ENCODE measurements around the gene QSOX2.

Gene QSOX2

DNA sequence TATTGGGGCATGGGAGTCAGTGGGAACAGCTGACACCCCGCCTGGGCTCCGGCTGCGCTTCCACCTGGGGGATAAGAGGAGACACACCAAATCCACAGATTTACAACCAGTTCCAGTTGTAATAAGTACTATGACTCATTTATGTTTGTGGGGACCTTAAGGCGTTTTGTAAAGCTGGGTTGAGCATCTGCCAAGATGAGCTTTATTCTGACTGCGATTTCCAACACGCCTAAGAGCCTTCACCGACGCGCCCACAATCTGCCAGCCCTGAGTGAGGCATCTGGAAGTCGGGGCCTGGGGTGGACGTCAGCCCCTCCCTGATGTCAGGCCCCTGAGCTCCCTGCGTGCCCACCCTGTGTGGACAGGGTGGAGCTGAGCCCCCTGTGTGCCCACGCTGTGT is 26.3 kb downstream of the QSOX2 start:
- DNase-seq: peak; percentile 16

DNA sequence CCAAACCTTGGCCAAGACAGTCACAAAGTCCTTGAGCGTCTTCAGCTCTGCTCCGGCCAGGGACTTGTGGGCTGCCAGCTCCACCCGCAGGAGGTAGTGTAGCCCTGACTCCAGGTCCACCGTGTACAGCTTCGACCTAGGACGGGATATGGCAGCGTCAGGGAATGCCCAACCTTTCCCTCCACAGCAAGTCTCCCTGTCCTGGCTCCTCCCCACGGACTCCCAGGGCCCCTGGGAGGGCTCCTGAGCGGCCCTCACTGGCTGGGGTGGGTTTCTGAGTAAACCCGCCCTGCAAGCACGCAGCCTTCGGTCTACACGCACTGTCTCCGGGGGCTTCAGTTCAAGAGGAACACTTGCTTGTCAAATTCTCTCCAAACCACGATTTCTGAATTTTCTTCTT is 26.9 kb downstream of the QSOX2 start:
- no peak for DNase-seq

DNA sequence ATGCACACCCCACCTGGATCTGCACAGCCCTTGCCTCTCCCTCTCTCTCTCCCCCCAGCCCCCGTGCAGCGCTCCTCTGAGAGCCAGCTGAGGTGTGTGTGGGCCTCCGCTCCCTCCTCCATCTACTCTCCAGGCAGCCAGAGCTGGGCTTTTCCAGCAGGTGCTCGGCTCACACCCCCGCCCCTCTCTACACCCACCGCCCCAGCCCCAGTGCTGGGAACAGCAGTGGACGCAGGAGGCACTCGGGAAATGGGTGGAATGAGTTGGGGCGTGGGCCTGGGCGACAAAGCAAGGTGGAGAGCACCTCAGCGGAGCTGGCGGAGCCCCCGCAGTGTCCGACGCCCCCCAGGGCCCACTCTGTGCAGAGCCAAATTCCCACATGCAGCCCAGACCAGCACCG is 27.3 kb downstream of the QSOX2 start:
- DNase-seq: no peak

DNA sequence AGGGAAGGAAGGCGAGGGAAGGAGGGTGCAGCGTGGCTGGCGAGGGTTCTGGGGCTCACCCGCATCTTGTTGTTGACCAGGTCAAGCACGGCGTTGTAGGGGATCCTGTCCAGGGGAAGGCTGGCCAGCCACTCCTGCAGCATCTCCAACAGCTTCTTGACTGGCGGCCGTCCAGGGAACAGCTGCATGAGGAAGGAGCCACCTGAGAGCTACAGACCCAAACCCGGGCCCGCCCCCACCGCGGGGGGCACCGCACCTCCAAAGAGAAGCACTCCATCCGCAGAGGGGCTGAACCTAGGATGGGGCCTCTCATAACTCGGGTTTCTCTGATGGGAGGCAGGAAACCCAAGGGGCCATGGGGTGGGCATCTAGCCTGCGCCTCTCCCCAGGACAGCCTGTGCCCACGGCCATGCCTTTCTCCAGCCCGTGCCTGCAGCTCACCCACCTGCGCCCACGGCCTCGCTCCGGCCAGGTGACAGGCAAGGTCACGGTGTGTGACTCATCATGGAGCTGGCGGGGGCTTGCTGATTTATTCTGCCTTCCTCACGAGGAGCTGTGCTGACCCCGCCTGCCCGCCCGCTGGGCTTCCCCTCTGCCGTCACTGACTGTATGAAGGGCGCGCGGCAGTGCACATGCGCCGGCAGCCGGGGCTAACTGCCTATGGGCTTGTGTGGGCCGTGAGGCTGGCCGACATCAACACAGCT is 28.9 kb downstream of the QSOX2 start:
- peak; percentile 53 for DNase-seq

DNA sequence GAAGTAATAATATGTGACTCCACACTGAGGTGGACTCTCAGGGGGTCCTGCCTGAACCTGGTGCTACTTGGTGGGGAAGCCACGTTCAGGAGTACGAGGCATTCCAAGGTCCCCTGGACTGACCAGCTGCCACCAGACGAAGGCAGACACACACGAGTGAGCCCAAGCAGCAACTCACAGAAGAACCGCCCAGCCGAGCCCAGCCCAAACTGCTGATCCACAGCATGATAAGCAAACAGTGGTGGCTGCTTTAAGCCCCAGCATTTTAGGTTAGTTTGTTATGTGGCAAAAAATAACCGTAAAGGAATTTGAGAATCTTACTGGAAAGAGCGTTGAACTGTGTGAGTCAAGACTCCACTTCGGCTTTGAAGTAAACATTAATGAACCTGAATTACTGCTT is 31.9 kb downstream of the QSOX2 start:
- no peak for DNase-seq

DNA sequence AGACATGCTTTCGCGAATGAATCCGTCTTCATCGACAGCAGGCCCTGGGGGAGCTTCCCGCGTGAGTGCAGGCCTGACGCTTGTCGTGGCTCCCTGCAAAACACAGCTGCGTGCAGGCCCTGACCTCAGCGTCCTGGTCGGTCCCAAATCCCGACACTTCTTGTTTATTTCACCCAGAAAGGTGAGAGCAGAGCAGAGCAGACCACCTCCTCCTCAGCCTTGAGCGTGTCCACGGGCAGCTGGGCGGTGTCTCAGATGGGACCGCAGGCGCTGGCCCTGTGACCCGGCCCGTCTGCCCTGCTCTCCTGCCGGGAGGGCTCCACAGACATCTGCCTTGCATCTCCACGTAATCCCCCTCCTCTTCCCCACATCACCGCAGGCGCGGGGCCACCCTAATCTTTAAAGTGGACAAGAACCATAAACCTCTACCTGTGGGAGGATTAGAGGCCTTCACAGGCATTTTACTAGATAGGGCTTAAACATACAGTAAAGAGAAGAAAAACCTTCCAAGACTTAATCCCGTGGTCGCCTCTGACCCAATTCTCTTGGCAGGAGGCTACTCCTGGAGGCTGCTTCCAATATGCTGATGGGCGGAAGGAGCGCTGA is 33.2 kb downstream of the QSOX2 start:
- no peak for DNase-seq

DNA sequence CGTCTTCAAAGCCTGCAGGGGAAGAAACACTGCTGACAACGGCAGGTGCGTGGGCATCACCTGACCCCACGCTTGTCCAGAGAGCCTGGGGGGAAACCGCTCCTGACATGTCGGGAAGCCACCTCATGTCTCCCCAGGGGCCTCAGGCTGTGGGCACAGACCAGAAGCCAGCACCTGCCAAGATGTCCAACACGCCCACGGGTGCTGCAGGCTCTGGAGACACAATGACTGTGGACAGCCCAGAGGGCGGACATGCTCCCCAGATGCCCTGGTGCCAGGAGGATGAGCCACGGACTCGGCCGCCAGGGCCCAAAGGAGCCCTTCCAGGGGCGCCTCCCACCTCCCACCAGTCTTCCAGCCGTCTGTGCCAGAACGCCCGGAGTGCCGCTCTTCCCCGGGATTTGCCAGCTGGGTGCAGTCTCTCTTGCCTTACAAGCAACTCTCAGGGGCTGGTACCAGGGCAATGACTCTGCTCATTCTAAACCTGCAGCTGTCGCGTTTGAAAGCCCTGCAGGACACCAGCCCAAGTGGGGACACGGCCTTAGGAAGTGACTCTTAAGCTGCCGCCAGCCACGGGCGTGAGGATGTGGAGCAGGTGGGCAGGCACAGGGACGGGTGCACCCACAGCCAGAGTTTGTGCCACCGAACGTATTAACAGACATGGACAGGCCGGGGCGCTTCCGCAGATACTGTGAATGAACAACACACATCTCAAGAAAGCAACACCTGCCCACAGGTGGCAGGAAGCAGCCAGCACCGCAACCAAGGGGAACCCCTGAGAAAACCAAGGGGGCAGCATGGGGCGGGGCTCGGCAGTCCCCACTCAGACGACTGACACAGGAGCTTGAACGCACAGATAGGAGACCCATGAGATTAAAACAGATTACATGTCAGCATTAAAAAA is 33.9 kb downstream of the QSOX2 start:
- no peak for DNase-seq

DNA sequence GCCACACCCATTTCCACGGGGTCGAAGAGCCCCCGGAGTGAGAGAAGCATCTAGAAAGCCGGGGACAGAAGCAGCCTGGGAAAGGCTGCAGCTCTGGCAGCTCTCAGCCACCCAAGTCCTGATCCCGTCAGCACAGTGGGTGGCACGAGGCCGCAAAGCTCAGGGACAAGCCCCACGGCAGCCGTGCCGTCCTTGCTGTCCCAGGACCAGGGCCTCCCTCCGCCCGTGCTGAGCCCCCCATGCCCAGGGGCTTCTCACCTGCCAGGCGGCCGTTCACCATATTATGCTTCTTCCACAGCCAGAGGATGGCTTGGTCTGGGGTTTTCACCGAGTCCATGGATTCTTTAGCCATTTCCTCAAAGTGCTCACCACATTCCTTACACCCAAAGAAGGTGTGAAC is 34.6 kb downstream of the QSOX2 start:
- no peak for DNase-seq

DNA sequence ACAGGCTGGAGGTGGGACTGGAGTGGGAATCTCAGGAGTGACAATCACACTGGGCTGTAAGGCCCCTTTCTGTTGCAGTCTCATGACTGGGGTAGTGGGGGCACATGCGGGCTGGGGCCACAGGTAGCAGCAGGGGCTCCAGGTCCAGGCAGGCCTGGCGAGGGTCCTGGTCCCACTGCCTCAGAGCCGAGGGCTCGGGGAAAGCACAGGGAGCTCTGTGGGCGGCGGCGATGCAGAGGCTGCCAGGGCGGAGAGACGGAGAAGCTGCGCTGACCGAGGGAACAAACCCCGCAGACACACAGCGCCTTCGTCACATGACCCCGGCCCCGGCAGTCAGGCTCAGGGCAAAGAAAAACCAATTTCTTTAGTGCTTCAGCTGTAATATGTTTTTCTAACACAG is 35.3 kb downstream of the QSOX2 start:
- no peak for DNase-seq

DNA sequence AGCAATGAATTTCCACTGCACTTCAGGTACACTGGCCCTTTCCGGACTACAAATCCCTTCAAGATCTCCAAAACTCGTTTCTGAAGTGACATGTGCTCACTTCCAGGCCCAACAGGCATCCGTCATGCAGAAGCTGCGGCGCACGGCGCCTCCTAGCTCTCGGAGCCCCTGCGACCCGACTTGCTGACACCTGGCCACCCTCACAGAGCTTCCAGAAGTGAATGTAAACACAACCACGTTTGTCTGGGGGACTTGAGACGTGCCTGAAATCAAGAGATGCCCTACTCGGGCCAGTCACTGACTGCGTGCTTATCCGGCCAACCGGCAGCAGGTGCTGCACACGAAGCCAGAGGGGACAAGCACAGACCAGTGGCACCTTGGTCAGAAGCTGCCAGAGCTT is 35.8 kb downstream of the QSOX2 start:
- DNase-seq: no peak

DNA sequence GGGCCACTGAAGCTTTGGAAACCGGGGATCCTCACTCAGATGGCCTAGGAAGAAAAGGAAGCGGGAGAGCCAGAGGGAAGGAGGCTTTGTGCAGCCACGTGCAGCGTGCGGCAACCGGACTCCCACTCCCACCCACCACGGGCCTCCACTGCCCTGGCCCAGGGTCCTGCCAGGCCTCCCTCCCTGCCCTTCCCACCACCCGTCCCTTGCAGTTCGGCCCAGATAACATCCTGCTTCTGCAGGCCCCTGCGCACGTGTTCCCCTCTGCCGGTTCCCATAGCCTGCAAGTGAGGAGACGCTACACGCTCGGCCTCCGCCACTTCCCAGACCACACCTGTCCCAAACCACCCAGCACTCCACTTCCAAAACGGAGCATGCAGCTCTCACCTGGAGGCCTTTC is 36.4 kb downstream of the QSOX2 start:
- DNase-seq: no peak

DNA sequence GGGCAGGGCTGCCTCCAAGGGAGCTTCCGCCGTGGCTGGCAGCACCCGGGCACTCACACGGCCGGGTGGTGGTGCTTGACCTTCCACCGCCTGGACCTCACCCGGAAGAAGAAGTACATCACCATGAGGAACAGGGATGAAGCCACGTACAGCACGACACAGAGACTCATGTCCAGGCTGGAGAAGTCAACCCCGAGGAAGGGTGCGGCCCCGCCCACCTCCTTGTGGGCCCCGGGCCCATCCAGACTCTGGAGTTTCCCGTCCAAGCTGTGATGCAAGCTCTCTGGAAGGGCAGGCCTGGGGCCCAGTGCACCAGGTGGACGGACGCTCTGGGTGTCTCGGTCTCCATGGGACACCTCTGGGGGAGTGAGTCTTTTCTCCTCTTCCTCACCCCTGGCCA is 36.9 kb downstream of the QSOX2 start:
- no peak for DNase-seq

DNA sequence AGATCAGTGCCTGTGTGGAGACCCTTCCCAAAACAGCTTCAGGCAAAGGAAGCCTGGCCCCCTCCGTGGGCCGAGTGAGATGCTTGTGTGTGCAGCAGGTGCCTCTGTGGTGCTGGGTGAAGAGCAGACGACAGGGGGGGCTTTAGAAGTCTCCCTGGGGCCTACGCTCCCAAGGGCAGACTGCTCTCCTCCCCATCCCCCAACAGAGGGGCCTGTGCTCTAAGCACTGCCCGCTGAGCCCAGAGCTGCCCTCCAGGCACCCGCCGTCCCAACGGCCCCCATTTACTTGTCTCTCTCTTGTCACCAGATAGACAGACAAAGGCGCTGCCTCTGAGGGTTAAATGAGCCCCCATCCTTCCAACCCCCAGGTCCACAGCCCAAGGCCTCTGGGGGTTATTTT is 38.0 kb downstream of the QSOX2 start:
- no peak for DNase-seq

DNA sequence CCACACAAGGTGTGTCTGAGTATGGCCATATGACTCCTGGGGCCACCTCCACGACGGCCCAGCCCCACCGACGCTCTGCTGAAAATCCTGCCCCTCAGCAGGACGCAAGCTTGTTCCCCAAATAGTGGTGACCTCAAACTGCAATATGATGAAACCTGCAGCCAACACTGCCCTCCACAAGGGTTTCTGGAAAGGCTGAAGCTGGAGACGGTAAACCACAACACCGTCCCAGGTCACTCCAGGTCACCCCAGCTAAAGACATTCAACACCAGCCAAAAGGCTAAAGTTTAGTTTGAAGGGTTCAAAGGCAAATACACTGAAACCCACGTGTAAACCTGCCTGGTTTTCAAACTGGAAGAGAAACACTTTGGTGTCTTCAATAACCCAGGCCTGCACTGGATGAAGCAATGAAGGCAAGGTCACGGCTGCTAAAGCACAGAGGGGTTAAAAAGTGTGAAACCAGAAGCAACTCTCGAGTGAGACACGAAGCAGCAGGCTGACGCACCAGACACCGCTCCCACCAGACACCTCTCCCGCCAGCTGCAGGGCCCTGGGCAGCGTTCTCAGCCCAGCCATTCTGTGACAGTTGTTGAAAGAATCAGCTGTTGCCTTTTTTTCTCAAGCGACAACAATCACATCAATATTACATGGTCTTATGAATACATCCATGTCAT is 38.9 kb downstream of the QSOX2 start:
- DNase-seq: no peak

DNA sequence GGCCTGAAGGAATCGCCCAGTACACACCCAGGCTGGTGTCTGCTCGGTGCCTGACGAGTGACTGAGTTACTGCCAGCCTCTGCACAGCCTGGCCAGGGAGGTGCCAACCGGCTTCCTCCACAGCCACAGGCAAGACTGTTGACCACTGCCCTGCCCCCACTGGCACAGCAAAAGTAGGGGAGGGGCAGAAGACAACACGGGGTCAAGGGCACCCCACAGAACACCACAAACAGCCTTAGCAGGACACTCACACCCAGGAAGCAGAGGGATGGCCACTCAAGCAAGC is 40.0 kb downstream of the QSOX2 start:
- no peak for DNase-seq

DNA sequence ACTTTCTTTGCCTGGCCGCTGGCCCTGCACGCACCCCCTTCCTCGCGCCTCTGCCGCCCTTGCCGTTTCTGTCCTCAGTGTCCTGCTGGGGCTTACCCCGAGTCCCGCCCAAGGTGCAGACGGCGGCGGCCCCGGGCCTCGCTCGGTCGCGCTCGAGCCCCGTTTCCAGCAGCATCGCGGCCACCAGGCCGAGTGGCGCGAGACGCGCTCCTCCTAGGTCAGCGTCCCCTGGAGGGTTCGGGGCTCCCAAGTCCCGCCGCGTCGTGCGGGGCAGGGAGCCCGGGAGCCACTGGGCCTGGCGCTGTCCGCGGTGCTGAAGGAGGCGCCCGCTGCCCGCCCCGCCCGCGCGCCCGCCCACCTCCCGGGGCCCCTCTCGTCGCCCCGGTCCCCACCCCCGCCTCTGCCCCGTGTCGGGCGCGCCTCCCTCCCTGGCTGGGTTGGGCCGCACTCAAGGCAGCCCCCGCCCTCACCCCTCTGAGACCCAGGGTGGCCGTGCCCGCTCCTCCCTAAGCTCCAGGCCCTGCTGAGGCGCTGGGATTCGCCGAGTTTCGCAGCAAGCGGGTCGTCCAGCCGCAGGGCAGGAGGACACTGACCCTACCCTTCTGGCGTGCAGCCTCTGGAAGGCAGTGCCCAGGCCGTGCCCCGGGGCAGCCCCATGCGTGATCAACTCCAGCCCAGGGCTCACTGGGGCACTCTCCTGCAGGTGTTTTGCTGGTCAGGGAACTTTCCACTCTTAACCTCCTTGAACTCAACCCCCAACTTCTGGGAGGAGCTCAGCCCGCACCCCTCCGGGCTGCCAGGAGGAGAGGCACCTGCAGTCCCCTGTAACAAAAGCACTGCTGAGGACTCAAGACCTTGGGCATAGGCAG is 40.5 kb downstream of the QSOX2 start, which contains the start of gene LHX3:
TSS of gene LHX3 (minus strand) at position 291 of the 869 bp plus-strand sequence. CDS start at position 175, 116 bp downstream.
- DNase-seq: no peak

DNA sequence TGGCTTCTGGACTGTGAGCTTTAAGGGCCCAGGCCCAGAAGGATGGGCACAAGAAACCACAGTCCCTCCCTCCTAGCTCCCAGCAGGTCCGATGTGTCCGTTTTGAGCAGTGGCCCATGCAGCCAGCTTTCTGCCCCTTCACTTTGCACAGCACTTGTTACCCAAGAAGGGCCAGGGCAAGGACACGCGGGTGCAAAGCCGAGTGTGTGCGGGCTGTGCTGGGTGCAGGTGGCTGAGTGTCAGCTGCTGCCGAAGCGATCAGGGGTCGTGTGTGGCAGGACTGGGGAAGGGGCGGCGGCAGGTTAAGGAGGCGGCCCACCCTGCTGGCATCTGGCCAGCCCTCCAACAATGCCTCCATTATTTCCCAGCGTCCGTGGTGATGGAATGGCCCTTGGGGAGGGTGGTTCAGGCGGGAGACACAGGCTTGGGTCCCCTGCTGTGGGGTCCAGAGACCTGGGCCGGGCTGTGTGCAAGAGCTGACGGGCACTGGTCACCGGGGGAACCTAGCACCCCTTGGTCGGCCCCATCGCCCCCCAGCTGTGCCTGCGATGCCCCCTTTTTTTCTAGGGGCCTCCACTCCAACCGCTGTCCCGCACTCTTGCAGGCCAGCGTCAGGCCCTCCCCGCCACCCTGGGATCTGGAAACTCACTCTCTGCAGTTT is 41.3 kb downstream of the QSOX2 start:
- no peak for DNase-seq

DNA sequence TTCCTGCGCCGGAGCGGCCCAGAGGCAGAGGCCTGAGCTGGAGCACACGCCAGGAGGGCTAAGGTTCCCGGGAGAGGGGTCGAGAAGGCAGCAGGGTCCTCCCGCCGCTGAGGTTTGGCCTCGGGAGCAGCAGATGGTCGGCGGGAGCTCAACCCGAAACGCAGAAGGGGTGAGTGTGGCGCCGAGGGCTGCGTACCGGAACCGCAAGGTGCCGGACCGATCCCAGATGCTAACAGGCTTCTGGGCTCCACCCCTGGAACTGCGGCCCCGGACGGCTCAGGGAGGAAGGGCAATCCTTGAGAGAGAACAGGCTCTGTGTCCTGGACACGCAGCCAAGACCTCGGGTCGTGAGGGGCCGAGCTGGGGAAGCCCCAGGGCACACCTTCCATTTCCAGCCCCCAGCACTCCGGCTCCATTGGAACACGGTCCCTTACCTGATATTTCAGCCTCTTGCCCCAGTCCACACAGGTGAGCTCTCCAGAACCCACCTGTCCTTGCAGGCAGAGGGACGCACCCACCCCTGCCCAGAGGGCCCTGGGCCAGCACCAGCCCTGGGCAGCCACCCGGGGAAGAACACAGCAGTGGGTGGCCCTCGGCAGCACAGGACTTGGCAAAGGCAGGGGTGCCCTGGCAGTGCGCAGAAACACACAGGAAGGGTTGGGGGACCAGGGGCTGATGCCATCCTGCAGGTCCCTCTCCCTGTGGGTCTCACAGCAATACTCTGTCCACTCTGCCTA is 42.0 kb downstream of the QSOX2 start:
- no peak for DNase-seq

DNA sequence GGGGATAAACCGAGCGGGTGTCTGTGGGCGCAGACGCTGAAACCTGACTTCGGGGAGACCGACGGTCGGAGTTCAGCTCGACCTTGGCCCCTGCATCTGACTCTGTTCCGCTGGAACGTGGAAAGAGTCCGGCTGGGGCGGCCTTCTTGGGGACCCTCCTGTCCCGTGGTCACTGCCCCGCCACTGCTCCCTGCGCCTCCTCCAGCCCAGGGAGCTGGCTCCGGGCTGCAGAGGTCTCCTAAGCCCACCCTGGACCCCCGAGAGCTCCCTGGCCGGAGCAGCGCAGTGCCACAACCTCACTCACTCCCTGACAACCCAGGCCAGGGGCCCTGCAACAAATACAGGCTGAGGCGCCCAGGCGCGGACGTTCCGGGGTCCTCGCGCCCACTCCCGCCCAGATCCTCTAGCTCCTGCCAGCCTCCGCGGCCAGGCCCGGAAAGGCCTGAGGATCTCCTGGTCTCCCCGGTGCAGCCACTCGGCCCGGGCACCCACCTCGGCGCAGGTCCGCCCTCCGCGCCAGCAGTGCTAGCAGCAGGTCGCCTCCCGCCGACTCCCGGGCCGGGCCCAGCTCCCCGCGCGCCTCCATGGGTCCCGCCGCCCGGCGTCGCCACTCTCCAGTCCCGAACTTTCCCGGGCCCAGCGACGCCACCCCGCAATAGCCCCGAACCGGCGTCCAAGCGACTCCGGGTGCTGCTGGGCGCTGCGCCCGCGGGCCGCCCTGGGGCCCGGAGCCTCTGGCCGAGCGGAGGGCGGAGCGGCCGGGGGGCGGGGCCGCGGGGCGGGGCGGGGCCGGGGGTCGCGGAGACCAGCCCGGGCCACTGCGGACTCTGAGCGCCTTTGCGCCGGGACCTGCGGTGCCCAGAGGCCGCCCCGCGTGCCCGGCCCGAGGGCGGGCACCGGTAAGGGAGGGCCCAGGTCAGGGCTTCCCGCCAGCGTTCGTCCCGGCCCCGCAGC is 42.9 kb downstream of the QSOX2 start:
- DNase-seq: no peak
